D721Med (cell line): ENCODE results near the gene DLG4.
A peak's percentile ranks its signal among the peaks of the same experiment; 100 is the strongest.

Source experiments
- DNase-seq: peaks from one replicate; pipeline ENCODE4 v3.0.0; 2011; ENCODE audit warnings: low spot score; ENCODE audit not compliant: insufficient read length
- FAIRE-seq: peaks from 2 replicates; lab custom pipeline; 2011; peaks lifted over from hg19 to GRCh38; lab: Jason Lieb, UNC
- TF ChIP-seq, protein P1 (sequence below): IDR thresholded peaks from 2 replicates; pipeline ENCODE4 v1.5.1; 2012; ENCODE audit warnings: mild to moderate bottlenecking, control low read depth; ENCODE audit not compliant: insufficient read depth; ENCODE audit errors: missing control alignments

The DLG4 gene

GRCh38 chr17:7208027-7208571 lies 11.5 kb downstream of the DLG4 start:
- DNase-seq (no peak), FAIRE-seq (no peak)
- TF ChIP-seq, protein P1, sequence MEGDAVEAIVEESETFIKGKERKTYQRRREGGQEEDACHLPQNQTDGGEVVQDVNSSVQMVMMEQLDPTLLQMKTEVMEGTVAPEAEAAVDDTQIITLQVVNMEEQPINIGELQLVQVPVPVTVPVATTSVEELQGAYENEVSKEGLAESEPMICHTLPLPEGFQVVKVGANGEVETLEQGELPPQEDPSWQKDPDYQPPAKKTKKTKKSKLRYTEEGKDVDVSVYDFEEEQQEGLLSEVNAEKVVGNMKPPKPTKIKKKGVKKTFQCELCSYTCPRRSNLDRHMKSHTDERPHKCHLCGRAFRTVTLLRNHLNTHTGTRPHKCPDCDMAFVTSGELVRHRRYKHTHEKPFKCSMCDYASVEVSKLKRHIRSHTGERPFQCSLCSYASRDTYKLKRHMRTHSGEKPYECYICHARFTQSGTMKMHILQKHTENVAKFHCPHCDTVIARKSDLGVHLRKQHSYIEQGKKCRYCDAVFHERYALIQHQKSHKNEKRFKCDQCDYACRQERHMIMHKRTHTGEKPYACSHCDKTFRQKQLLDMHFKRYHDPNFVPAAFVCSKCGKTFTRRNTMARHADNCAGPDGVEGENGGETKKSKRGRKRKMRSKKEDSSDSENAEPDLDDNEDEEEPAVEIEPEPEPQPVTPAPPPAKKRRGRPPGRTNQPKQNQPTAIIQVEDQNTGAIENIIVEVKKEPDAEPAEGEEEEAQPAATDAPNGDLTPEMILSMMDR: no peak

DNA sequence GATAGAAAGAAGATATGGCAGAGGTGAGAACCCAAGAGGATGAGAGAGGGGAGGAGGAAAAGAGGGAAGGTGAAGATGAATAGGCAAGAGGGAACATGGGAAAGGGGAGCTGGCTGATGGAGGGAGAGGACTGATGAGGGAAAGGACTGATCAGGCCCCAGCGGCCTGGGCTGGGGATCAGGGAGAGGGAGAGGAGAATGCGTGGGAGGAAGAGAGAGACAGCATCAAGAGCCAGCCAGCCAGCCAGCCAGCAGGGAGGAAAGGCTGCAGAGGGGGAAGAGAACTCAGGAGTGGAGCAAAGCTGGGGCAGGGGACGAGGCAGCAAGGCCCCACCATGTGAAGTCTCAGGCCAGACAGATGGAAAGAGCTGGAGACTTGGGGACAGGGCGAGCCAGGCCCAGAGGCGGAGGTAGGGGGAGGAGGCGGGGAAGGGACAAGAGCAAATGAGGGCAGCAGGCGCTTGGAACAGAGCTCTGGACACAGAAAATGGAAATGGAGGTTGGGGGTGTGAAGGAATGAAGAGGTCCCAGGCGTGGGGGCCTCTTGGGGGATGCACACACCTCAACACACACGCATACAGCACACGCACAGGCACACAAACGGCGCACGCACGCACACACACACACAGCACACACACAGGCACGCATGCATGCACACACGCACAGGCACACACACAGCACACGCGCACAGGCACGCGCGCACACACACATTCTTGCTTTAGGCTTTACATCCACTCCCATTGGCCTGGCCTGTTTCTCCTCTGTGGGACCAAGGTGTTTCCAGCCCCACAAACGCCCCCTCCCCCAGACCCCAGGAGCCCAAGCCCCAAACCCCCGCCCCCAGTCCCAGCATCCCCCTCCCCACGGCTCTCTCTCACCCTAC lies 12.3 kb downstream of the DLG4 start:
- FAIRE-seq (no peak), DNase-seq (no peak)
- TF ChIP-seq, protein P1: no peak

DNA sequence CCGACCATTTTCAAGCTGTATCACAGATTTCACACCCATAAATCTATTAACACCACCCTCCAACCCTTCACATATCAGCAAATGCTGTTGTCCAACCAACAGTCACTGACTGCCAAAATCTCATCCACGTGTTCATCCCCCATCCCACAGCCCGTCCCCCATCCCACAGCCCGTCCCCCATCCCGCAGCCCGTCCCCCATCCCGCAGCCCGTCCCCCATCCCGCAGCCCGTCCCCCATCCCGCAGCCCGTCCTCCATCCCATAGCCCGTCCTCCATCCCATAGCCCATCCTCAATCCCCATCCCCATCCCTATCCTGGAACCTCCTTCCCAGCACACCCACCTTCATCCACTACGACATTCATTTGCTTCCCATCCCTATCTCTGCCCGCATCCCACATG lies 14.1 kb downstream of the DLG4 start:
- TF ChIP-seq, protein P1: no peak
- DNase-seq (no peak), FAIRE-seq (no peak)

- DNase-seq (peak; percentile 98), FAIRE-seq (no peak)
- TF ChIP-seq, protein P1: no peak
Measured at GRCh38 chr17:7204828-7205461, 14.7 kb downstream of the DLG4 start.

GRCh38 chr17:7204336-7204735 lies 15.3 kb downstream of the DLG4 start:
- TF ChIP-seq, protein P1: no peak
- DNase-seq (peak; percentile 65), FAIRE-seq (no peak)

DNA sequence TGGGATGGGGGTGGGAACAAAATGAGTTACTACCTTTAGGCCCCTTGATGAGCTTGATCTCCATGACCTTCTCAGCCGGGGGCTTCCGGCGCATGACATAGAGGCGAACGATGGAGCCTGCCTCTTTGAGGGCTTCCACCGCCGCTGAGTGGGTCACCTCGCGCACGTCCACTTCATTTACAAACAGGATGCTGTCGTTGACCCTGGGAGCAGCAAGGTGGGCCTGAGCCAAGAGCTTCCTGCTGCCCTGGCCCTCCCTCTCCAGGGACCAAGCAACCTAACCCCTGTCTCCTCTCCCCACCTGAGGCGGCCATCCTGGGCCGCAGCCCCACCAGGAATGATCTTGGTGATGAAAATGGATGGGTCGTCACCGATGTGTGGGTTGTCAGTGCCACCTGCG lies 16.2 kb downstream of the DLG4 start:
- FAIRE-seq: no peak
- no peak for DNase-seq
- TF ChIP-seq, protein P1: no peak
